Right renal pelvis (tissue), 4 donors: ENCODE measurements around the gene SMCO2. TPM values are rescaled to one million over a fixed set of nuclear protein-coding genes. Genes with fewer than 3 reads are reported as not detected.
A peak's percentile ranks its signal among the peaks of the same experiment; 100 is the strongest.

ENCODE experiments used
- DNase-seq, 4 donors: peaks; one replicate each; pipeline ENCODE4 v3.0.0-alpha.2; 2013; ENCODE audit warnings: low read depth in 4 of 4, low spot score in 3 of 4, missing footprints in 1 of 4
- polyA plus RNA-seq, 4 donors: library from polyadenylated mRNA; unstranded; fragments of 120-200 nt; gene quantifications; one replicate each; pipeline ENCODE4 v1.2.1, GENCODE V29; 2013; ENCODE audit not compliant: insufficient read length in 4 of 4

Gene SMCO2
- polyA plus RNA-seq, 4 donors = 0.36 to 0.77 (median 0.38) TPM; not detected in 1

DNA sequence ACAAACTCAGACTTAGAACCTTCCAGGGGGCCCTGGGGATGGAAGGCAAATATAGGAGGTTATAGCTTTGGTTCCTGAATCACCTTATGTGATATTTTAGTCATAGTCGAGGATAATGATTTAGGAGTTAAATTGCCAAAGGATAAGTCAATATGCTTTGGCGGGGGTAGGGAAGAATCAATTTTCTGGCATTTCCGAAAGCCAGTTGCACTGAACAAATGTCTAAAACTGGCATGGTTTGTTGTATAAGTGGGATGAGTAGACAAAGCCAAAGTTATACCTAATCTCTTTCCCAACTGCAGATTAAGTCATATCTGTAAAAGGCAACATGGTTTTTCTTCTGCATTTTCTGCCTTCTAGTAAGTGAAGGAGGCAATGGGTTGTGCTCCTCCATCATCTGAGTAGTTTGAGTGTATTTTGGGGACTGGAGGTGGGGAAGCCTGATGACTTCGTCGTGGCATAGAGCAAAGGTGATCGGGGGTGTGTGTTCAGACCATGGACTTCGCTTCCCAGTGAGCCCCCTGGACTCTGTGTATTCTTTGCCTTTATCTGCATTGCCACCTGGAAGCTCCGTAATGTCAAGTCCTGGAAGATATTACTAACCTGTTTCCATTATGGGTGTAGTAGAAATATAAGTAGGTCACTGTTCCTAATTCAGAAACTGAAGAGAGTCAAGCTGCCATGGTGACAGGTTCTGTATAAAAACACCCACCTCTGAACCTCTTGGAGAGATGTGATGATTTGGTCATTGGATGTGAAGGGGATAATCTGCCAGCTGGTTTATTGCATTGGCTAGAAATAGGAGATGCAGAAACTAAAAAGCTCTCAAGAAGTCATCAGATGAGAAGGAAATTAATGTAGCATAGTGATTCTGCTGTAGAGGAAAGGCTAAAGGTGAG is 102.0 kb downstream of the SMCO2 start:
- DNase-seq = no peak

DNA sequence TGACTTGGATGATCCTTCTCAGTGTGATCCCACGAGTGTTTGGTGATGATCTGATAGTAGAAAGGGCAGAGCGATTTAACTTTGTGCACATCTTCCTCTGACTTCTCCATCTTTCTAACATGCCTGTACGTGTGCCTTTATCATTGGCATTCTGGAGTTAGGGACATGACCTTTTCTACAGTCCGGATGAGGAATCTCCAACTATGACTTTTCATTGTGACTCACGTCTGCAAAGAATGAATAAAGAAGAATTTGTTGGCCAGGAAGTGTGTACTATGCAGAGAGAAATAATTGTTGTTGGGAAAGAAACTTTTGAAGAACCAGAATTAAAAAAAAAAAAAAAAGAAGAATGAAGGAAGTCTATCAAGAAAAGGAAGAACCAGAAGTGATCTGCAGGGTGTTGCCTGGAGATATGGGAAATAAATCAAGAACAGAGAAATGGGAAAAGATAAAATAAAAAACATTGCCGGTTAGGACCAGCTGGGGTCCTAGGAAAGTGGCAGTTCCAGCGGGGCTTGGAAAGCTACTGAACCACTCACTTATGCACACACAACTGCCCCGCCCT is 102.8 kb downstream of the SMCO2 start:
- DNase-seq = no peak

DNA sequence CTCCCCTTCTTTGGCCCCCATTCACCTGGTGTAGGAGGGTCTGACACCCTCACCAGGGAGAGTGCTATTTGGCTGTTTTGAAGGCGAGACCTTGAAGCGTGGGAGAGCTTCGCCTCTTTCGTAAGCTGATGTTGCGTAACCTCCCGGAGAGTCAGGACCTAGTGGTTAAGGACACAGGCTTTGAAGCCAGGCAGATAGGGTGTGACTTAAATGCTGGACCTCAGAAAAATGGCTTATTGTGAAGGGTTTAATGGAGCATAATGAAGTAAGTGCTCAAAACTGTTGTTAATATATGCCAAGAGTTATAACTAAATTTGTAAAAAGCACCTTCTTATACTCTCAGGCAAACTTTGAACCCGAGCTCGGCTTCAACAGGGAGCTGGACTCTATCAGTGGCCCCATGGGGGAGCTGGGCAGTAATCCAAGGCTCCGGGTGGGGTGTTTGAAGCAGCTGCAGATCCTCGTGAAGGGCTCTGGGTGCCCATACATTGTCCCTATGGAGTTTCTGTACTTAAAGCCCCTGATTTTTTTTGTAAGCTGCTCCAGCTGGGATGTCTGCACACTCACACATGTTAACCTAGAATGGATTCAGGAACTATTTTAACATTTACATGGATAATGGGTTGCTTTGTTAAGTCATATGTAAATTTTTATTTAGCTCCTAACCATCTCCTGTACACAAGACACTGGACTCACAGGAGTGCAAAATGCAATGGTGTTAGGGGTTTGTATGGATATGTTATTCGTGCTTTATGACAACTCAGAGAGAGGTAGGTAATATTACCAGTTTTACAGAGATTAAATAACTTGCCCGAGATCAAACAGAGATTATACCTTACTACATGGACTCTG is 103.5 kb downstream of the SMCO2 start:
- peak in 2 of 4 donors; percentile 70 for DNase-seq

DNA sequence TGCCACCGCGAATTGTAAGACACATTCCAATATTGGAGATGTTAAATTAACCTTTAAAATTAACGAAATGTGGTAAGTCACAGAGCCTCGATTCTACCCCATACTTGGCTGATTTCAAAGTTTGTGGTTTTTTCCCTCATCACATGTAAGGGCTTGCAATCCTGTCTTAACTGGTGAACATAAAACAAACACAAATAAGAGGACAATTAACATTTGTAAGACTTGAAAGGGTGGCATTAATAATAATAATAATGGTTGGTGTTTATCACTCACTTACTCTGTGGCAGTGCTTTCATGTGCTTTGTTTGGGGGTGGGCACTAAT is 104.1 kb downstream of the SMCO2 start:
- no peak for DNase-seq

DNA sequence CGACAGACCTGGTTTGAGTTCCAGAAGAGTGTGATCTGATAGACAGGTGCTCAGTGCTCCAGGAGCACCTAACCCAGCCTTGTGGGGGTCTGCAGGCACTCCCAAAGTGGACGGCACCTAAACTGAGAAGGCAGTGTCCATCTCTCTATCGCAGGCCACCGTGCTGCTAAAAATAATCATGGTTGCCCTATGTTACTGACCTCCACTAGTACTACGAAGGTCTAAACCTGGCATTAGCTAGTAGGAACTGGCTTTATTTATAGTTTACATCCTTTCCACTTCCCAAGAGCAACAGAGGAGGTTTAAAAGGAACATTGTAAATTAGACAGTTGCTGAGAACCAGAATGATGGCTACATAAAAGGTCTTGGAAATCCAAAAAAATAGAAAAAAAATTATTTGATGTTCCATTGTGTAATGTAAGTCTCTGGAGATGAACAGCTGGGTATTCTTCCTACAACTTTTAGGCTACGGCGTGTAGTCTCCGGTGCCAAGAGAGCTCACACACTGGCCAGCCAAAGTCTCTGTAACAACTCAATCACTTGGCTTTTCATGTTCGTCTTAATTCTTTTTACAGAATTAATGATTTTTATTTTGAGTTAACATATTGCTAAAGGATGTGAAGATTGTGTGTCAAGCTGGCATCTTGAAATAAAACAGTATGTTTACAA is 104.8 kb downstream of the SMCO2 start:
- no peak for DNase-seq

Other genes with a start within 250 kb of the SMCO2 start
- gene STK38L, start 202.4 kb upstream of the SMCO2 start, polyA plus RNA-seq = 10 to 100 TPM; 34.9 to 45.6 (median 39.5) TPM
- gene BMAL2, start 113.9 kb upstream of the SMCO2 start, polyA plus RNA-seq = 1 to 10 TPM; 5.6 to 7.5 (median 6.1) TPM
- 10 to 100 TPM; 62.1 to 93.3 (median 78.0) TPM for gene PPFIBP1, start 77.5 kb downstream of the SMCO2 start, polyA plus RNA-seq
- 1 to 10 TPM; 1.7 to 4.3 (median 2.3) TPM for gene REP15, start 249.7 kb downstream of the SMCO2 start, polyA plus RNA-seq